Measurements from ENCODE around the gene SPRR4.

- no peak for TF ChIP-seq CTCF (IDR thresholded peaks at IDR 0.05)
- no peak for TF ChIP-seq EZH2 (IDR thresholded peaks at IDR 0.05; ENCODE audit: borderline replicate concordance, insufficient read depth, low read depth, low read length, poor library complexity, severe bottlenecking)
These were observed 18.7 kb upstream of the SPRR4 start for GRCh38 chr1:152951711-152952110.

Data from B cell (primary cell).